Gastrocnemius medialis (tissue), 4 donors: ENCODE data around the gene SKAP2.

Experiments
- POLR2A ChIP-seq, 2 donors: fragments of 450-650 bp; IDR thresholded peaks; one replicate each; pipeline ENCODE4 v1.6.1; 2017; ENCODE audit warnings: antibody characterized with exemption in 2 of 2, mild to moderate bottlenecking in 2 of 2, moderate library complexity in 2 of 2
- TF ChIP-seq, protein P1 (sequence below), 5 experiments: fragments of 450-650 bp in 3 of 5; fragments of 200-600 bp in 2 of 5; sonication (generic) in 2 of 5; IDR thresholded peaks in 4 of 5; conservative IDR thresholded peaks in 1 of 5; 1 replicate in 4 of 5; 2 replicates in 1 of 5; pipeline ENCODE4 v1.5.1; 2016 to 2019; ENCODE audit warnings: antibody characterized with exemption in 5 of 5, mild to moderate bottlenecking in 3 of 5, moderate library complexity in 3 of 5

DNA sequence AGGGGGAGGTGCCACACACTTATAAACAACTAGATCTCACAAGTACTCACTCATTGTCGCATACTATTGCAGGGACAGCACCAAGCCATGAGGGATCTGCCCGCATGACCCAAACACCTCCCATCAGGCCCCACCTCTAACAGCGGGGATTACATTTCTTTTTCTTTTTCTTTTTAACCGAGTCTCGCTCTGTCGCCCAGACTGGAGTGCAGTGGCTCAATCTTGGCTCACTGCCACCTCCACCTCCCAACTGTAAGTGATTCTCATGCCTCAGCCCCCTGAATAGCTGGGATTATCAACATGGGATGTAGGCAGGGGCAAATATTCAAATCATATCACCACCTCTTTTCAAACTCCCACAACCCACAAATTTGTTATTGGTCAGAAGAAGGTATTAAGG lies 76.7 kb downstream of the SKAP2 start:
- TF ChIP-seq, protein P1, sequence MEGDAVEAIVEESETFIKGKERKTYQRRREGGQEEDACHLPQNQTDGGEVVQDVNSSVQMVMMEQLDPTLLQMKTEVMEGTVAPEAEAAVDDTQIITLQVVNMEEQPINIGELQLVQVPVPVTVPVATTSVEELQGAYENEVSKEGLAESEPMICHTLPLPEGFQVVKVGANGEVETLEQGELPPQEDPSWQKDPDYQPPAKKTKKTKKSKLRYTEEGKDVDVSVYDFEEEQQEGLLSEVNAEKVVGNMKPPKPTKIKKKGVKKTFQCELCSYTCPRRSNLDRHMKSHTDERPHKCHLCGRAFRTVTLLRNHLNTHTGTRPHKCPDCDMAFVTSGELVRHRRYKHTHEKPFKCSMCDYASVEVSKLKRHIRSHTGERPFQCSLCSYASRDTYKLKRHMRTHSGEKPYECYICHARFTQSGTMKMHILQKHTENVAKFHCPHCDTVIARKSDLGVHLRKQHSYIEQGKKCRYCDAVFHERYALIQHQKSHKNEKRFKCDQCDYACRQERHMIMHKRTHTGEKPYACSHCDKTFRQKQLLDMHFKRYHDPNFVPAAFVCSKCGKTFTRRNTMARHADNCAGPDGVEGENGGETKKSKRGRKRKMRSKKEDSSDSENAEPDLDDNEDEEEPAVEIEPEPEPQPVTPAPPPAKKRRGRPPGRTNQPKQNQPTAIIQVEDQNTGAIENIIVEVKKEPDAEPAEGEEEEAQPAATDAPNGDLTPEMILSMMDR (IDR thresholded peaks at IDR 0.05 in 4 of 5, conservative IDR thresholded peaks at IDR 0.05 in 1 of 5) = no peak
- TF ChIP-seq POLR2A (IDR thresholded peaks at IDR 0.05) = no peak
